GM12865 (cell line): ENCODE results near the gene CTNNA3.

Experiments used
- DNase-seq: peaks from one replicate; pipeline ENCODE4 v3.0.0; 2010; ENCODE audit warnings: low read depth
- H3K4me3 ChIP-seq: 2 replicates; pipeline ENCODE4 v1.5.1; 2011; ENCODE audit warnings: mild to moderate bottlenecking, low read depth, low read length, control low read depth
- CTCF ChIP-seq: IDR thresholded peaks from 2 replicates; pipeline ENCODE4 v1.5.1; 2011; ENCODE audit warnings: low read length, control low read depth, low read depth, inconsistent platforms; ENCODE audit not compliant: insufficient read depth; ENCODE audit errors: missing control alignments

The CTNNA3 gene

GRCh38 chr10:66835400-66835799, 860.6 kb downstream of the CTNNA3 start:
- no peak for TF ChIP-seq CTCF
- DNase-seq: no peak
- no peak overlapping the region for H3K4me3 ChIP-seq

- H3K4me3 ChIP-seq: no peak overlapping the region
- no peak for DNase-seq
- TF ChIP-seq CTCF: no peak
Measured at GRCh38 chr10:66834802-66835201, 861.2 kb downstream of the CTNNA3 start.

GRCh38 chr10:66833861-66834260, 862.1 kb downstream of the CTNNA3 start:
- no peak for DNase-seq
- no peak for TF ChIP-seq CTCF
- H3K4me3 ChIP-seq: no peak overlapping the region

GRCh38 chr10:66832781-66833422, 863.1 kb downstream of the CTNNA3 start:
- no peak overlapping the region for H3K4me3 ChIP-seq
- no peak for DNase-seq
- no peak for TF ChIP-seq CTCF

- DNase-seq: no peak
- H3K4me3 ChIP-seq: no peak overlapping the region
Measured at GRCh38 chr10:66828957-66829356, 867.0 kb downstream of the CTNNA3 start.

GRCh38 chr10:66827353-66827752, 868.6 kb downstream of the CTNNA3 start:
- DNase-seq: no peak
- H3K4me3 ChIP-seq: no peak overlapping the region
- TF ChIP-seq CTCF: no peak

More at GRCh38 chr10:66828957-66829356, 867.0 kb downstream of the CTNNA3 start:
- TF ChIP-seq CTCF: no peak

GRCh38 chr10:66823301-66823700, 872.7 kb downstream of the CTNNA3 start:
- H3K4me3 ChIP-seq: no peak overlapping the region
- DNase-seq: no peak
- no peak for TF ChIP-seq CTCF
